GM18868 (cell line): ENCODE results near the gene SPI1.
A peak's percentile ranks its signal among the peaks of the same experiment; 100 is the strongest.

Source experiments
- ATAC-seq: cut with Tn5 transposase; IDR thresholded peaks from one replicate; pipeline ENCODE4 v1.9.1; 2021; ENCODE audit warnings: mild to moderate bottlenecking, moderate library complexity; ENCODE audit not compliant: unreplicated experiment

Gene SPI1

DNA sequence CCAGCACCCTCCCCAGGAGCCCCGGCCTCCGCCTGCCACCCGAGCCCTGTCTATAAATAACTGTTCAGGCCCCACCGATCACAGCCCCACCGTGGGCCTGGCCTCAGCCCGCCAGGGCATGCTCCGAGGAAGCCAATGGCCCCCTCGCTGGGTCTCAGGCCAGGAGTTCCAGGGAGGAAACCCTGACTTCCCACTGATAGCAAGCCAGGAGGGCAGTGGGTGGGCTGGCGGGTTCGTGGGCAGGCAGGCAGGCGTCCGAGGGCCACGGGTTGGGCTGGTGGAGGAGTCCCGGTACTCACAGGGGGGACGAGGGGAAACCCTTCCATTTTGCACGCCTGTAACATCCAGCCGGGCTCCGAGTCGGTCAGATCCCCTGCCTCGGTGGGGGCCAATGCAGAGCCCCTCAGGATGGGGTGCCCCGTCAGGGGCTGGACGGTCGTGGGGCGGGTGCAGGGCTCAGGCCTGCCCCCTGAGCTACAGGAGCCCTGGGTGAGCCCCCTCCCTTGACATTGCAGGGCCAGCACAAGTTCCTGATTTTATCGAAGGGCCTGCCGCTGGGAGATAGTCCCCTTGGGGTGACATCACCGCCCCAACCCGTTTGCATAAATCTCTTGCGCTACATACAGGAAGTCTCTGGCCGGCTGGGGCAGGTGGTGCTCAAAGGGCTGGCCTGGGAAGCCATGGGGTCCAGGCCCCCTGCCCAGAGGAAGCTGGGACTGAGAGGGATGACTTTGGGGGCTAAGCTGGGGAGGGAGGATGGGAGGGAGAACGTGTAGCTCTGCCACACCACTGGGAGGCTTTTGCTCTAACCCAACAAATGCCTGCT, at the start of gene SPI1:
Gene SPI1 (minus strand): TSS at position 538 of the 826 bp plus-strand sequence. CDS start 194 bp downstream, at position 344.
- ATAC-seq = peak; percentile 82

DNA sequence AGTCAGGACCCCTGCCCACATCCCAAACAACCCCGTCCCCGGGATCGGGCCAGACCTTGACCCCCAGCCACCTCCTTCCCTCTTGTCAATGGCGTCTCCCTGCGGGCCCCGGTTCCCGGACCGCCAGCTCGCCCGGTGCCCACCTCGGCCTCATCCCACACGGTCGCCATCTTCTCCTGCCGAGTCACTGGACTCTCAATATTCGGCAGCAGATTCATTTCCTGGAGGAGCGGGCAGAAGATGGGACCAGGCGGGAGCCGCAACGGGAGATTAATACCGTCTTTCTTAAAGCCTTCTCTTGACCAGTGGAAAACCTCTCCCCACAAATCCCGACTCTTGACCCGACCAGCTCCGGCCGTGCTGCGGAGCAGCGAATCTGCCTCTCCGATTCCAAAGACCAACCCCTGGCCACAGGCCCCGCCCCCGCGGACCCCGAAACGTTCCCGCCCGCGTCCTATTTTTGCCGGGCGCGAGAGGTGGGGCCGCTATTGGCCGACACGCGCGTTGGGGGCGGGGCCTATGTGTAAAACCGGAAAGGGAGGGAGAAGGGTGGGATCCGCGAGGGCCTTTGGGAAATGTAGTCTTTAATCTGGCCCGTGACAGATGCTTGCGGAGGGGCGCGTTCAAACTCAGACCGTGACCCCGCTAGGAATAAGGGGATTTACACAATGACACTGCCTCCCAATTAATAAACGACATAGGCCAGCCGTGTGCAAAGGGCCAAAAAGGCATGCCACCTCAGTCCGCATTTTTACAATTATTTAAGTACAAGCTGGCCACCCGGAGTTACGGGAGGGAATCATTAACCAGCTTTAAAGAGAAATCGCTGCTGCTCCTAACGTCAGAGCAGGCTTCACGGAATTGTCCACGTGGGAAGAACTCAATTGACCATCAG, 48.0 kb upstream of the SPI1 start, which contains the start of gene PSMC3:
Gene PSMC3 (minus strand): TSS at position 378 of the 895 bp plus-strand sequence. CDS start 160 bp downstream, at position 218.
- peak; percentile 94 for ATAC-seq

DNA sequence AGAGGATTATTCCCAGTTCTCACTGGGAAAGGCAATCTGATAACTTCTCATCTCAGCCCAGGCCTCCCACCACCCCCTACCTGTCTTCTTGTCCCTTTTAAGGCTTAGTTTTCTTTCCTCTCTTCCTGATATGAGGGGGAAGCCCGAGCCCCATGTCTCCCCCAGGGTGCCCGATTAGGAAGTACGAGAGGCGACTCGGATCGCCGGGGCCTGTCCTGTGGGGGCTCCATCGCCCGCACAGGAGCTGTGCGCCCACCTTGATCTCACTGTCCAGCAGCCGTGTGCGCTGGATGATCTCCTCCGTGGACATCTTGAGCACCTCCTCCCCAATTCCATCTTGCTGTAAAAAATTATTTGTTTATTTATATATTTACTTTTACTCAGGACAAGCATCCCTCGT, 47.3 kb upstream of the SPI1 start:
- no peak for ATAC-seq

DNA sequence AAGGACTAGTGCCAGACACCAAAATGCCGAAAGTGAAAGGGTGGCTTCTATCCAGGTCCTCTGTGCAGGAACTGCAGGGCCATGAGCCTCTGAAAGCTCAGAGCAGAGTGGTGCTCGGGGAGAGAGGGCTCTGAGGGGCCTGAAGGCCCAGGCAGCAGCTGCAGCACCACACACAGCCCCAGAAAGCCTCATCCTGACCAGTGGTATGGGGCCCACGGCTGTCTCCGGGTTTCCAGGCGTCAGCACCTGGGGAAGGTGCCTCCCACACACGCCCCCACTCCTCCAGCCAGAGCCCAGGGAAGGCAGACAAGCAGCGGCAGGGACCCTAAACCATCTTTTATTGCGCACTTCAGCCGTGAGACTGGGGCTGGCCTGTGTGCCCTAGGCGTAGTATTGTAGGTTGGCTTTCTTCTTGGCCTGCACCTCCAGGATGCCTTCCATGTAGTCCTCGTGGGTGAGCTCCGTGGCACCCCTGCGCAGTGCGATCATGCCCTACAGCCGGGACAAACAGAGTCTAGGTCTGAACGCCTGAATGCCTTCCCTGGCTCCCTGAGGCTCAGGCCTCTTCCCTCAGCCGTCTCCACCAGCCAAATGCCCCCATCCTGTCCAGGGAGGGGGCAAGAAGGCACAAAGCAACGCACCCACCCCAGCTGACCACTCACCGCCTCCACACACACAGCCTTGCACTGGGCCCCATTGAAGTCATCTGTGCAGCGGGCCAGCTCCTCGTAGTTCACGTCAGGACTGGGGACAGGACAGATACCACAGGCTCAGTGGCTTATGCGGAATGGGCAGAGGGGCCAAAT, 40.3 kb upstream of the SPI1 start:
- no peak for ATAC-seq

DNA sequence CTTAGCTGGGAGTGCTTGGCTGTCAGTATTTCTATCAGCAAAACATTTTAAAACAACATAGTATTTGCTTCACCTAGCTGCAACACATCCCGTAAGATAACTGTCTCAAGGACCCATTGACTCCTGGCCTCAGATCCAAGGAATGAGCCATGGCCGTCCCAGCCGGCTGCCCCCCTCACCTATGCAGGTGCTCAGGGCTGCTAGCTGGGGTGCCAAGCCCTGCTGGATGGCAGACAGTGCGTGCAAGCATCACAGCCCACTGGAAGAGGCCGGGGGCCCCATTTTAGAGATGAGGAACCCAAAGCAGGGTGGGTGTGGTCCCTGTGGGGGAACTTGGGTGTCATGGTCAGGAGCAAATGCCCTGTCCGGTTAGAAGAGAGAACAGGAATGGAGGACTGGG, 39.4 kb upstream of the SPI1 start:
- no peak for ATAC-seq

DNA sequence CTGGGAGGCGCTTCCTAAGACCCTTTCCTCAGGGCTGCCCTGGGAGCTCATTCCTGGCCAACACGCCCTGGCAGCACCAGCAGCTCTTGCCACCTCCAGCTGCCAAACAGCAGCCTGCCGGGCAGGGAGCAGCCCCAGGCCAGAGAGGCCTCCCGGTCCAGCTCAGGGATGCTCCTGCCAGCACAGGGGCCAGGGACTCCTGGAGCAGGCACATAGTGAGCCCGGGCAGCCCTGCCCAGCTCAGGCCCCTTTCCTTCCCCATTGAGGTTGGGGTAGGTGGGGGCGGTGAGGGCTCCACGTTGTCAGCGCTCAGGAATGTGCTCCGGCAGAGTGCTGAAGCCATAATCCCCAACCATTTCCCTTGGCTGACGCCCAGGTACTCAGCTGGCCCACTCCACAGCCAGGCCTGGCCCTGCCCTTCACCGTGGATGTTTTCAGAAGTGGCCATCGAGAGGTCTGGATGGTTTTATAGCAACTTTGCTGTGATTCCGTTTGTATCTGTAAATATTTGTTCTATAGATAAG, 37.7 kb upstream of the SPI1 start:
- ATAC-seq = no peak

DNA sequence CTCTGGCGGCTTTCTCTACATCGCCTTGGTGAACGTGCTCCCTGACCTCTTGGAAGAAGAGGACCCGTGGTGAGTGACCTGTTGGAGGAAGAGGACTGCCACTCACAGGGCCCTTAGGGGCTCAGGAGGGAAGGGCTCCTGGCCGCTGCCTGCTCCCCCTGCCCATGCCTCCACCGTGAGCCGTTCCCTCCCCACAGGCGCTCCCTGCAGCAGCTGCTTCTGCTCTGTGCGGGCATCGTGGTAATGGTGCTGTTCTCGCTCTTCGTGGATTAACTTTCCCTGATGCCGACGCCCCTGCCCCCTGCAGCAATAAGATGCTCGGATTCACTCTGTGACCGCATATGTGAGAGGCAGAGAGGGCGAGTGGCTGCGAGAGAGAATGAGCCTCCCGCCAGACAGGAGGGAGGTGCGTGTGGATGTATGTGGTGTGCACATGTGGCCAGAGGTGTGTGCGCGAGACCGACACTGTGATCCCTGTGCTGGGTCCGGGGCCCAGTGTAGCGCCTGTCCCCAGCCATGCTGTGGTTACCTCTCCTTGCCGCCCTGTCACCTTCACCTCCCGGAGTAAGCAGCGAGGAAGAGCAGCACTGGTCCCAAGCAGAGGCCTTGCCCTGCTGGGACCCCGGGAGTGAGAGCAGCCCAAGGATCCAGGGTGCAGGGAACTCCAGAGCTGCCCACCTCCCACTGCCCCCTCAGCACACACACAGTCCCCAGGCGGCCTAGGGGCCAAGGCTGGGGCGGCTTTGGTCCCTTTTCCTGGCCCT, 36.9 kb upstream of the SPI1 start:
- ATAC-seq = no peak

DNA sequence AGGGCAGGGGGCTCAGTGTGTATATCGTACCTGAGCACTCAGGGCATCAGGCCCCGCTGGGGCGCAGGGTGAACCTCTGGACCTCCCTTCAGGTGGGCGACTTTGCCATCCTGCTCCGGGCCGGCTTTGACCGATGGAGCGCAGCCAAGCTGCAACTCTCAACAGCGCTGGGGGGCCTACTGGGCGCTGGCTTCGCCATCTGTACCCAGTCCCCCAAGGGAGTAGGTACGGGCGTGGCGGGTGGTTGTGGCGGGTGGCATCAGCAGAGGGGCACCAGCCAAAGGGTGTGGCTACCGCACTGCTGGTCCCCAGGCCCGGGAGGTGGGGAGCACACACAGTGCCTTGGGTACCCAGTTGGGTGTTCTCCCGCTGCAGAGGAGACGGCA, 36.3 kb upstream of the SPI1 start:
- ATAC-seq = no peak

DNA sequence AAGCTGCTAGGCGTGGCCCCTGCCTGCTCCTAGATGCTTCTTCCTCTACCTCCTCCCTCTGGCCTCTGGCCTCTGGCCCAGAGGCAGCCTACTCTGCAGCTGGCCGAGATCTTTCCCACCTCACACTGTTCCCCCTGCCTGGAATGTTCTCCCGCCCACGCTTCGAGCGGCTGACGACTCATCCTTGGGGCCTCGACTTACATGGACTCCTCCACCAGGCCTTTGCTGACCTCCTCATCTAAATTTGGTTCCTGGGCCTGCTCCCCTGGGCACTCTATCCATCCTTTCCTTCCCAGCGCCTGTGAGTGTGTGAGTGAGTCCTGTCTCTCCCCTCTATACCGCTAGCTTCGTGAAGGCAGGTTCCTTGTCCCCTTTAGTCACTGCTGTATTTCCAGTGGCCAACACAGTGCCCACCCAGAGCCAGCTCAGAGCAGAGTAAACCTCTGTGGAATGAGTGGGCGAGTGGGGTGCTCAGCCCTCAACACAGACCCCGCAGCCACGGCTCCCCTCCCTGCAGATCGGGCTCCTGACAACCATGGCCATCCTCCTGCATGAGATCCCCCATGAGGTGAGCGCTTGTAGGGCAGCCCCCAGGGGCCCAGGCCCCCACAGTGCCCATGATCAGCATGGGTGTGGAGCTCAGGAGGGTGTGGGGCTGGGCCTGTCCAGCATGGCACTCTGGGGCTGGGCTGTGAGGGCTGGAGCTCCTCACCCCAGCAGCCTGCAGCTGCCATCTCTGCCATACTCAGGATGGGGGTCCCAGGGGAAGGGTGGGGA, 35.7 kb upstream of the SPI1 start:
- no peak for ATAC-seq

DNA sequence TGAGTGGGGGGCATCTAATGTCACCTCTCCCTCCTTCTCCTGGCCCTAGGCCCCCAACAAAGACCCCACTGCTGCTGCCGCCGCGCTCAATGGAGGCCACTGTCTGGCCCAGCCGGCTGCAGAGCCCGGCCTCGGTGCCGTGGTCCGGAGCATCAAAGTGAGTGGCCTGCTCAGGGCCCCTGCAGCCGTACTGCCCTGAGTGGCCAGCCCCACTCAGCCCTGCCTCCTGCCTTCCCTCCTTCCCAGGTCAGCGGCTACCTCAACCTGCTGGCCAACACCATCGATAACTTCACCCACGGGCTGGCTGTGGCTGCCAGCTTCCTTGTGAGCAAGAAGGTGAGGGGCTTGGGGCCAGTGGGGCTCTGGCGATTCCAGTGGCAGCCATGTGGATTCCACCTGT, 35.0 kb upstream of the SPI1 start:
- ATAC-seq = no peak

DNA sequence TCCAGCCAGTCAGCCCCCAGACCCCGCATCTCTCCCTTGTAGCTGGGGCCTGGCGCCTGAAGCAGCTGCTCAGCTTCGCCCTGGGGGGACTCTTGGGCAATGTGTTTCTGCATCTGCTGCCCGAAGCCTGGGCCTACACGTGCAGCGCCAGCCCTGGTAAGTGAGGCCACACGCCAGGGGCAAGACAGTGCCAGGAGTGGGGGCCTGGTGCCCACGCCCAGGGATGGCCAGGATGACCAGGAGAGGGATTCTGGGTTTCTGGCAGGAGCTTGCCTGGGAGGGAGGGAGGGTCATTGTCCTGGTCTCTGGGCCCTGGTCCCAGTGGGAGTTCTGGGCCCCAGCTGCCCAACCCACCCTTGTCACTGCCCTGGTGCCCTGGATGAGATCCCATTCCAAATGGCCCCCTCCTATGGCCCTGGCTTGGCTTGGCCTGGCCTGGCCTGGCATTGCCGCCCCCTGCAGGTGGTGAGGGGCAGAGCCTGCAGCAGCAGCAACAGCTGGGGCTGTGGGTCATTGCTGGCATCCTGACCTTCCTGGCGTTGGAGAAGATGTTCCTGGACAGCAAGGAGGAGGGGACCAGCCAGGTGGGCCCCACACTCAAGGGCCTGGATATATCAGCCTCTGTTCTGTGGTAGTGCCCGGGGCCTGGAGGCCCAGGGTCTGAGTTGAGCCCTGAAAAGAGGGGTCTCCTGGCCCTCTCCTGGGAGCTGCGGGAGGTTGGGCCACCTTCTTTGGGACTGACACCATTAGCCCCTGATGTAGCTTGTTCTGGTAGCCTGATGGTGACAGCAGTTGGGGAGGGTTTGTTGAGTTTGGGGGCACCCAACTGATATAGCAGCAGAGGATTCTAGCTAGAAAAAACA, 33.8 kb upstream of the SPI1 start:
- no peak for ATAC-seq

DNA sequence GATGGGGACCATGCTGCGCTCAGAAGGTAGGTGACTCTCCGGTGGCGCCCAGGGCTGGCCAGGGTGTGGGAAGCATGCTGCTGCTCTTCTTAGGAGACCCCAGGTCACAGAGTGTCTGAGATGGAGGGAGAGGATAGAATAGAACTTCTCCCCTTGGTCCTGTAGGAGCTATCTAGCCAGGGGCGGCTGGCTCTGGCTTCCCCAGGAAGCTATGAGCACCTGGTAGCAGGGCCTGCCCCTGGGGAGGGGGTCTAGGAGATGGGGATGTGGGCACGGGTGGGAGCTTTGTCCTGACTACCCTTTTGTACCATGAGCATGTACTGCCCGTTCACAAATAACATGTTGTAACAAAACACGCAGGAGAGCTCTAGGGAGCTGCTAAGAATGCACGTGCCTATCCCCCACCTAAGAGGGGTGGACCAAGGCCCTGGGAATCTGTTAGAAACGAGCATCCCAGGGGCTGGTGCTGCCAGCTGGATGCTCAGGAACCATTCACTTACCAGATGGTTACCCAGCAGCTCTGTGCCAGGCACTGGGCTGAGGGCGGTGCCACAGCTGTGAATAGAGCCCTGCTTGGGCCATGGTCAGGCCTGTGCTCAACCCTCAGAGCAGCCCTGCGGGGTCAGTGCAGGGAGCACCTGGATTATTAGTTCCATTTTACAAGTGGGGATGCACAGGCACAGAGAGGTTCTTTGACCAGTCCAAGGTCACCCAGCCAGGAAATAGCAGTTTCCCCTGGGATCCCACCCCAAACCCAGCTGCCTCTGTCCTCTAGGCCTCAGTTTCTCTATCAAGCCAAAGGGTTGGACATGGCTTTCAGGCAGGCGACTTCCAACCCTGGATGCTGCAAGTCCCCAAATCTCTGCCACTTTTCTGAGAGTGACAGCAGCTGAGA, 32.3 kb upstream of the SPI1 start:
- ATAC-seq = no peak

DNA sequence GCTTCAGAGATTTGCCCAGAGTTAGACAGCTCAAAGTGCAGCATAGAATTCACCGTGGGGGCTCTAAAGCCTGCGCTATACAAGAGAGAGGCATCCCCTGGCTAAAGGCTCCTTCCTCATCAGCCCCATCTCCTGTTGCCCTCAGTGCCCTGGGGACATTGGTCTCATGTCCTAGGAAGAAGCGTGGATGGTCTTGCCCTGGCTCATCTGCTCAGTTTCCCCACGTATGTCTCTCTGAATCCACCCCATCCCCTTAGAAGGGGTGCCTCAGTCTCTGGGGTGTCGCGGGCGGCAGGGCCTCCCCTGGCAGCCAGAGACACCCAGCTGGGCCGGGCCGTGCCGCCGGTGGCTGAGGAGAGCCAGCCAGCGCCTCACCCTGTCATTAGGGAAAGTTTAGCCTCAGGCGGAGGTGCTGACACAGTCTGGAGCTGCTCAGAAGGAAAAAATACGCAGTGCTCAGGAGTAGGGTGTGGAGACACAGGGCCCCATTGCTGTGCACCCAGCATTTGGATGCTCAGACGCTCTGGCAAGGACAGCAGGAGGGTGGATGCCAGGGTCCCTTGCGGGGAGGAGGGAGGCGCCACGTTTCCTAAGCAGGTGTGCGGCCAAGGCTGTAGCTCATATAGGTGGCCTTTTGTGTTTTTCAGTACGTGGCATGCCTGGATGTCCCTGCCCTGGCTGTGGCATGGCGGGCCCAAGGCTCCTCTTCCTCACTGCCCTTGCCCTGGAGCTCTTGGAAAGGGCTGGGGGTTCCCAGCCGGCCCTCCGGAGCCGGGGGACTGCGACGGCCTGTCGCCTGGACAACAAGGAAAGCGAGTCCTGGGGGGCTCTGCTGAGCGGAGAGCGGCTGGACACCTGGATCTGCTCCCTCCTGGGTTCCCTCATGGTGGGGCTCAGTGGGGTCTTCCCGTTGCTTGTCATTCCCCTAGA, 31.4 kb upstream of the SPI1 start:
- ATAC-seq = no peak

DNA sequence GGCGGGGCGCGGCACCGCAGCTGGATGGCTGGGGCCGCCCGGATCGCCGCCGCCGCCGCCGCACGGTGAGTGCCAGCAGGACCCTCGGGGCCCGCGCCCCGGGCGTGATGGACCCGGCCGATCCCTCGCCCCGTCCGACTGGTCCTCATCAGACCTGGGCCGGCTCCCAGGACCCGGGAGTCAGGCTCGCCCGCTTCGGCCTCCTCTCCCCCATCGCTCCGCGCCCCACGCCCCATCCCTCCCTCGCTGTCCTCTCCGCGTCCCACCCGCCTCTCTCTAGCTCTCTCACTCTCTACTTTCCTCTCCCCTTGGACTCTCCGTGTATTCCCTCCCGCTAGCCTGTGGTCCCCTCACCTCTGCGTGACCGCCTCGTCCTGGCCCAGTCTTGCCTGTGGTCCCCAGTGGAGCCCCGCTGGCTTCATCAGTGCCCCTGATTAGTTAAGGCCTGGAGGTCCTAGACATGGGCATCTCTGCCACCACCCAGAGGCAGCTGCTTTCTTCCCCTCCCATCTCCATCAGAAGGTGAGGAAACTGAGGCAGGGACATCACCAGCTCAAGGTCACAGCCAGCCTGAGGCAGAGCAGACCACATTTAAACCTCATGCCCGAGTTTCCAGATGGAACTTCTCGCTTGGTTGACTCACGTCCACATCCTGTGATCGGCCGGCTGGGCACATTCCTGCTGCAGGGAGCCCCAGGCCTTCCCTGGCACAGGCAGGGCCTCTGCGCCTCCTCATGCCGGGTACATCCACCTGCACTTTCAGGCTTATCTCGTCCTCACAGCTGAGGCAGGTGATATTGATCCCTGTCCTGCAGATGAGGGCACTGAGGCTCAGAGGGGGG, 30.5 kb upstream of the SPI1 start:
- ATAC-seq = no peak
